GM23248 (cell line): ENCODE measurements around the gene CAMK4. TPM values are rescaled to one million over a fixed set of nuclear protein-coding genes. Genes with fewer than 3 reads are reported as not detected.

ENCODE experiments used
- DNase-seq: peaks from one replicate; pipeline ENCODE4 v3.0.0-alpha.2; 2015
- H2AFZ ChIP-seq: fragments of 200-600 bp; sonication (generic); 2 replicates; pipeline ENCODE4 v1.6.1; 2016; ENCODE audit warnings: antibody characterized with exemption
- H3F3A ChIP-seq: fragments of 200-600 bp; sonication (generic); 2 replicates; pipeline ENCODE4 v1.6.1; 2016; ENCODE audit warnings: mild to moderate bottlenecking, antibody characterized with exemption, mixed run types; ENCODE audit not compliant: insufficient read depth
- H3K27ac ChIP-seq: fragments of 200-600 bp; sonication (generic); 2 replicates; pipeline ENCODE4 v1.5.1; 2016; ENCODE audit warnings: mild to moderate bottlenecking
- H3K27me3 ChIP-seq: fragments of 200-600 bp; sonication (generic); replicated peaks from 2 replicates; pipeline ENCODE4 v1.6.1; 2016; ENCODE audit warnings: mild to moderate bottlenecking; ENCODE audit not compliant: insufficient read depth
- H3K36me3 ChIP-seq: fragments of 200-600 bp; sonication (generic); 2 replicates; pipeline ENCODE4 v1.6.1; 2016; ENCODE audit warnings: low read depth, mild to moderate bottlenecking
- H3K4me1 ChIP-seq: fragments of 200-600 bp; sonication (generic); 2 replicates; pipeline ENCODE4 v1.6.1; 2016; ENCODE audit warnings: mild to moderate bottlenecking; ENCODE audit not compliant: insufficient read depth
- H3K4me2 ChIP-seq: fragments of 200-600 bp; sonication (generic); one replicate; pipeline ENCODE4 v1.6.1; 2016; ENCODE audit warnings: mild to moderate bottlenecking; ENCODE audit not compliant: unreplicated experiment
- H3K4me3 ChIP-seq: fragments of 200-600 bp; sonication (generic); 2 replicates; pipeline ENCODE4 v1.5.1; 2016; ENCODE audit warnings: mild to moderate bottlenecking
- H3K79me2 ChIP-seq: fragments of 200-600 bp; sonication (generic); 2 replicates; pipeline ENCODE4 v1.6.1; 2016; ENCODE audit warnings: mild to moderate bottlenecking; ENCODE audit not compliant: insufficient read depth
- H3K9ac ChIP-seq: fragments of 200-600 bp; sonication (generic); 2 replicates; pipeline ENCODE4 v1.6.1; 2016; ENCODE audit warnings: mild to moderate bottlenecking
- H3K9me2 ChIP-seq: fragments of 200-600 bp; sonication (generic); 2 replicates; pipeline ENCODE4 v1.6.1; 2016; ENCODE audit warnings: mixed run types, mild to moderate bottlenecking, moderate library complexity; ENCODE audit not compliant: insufficient read depth
- H3K9me3 ChIP-seq: fragments of 200-600 bp; sonication (generic); one replicate; pipeline ENCODE4 v1.6.1; 2017; ENCODE audit warnings: low read depth
- H4K20me1 ChIP-seq: fragments of 200-600 bp; sonication (generic); 2 replicates; pipeline ENCODE4 v1.6.0; 2016; ENCODE audit not compliant: insufficient read depth
- EZH2 ChIP-seq: fragments of 200-600 bp; sonication (generic); IDR thresholded peaks from 2 replicates; pipeline ENCODE4 v1.6.1; 2018; ENCODE audit warnings: antibody characterized with exemption, mild to moderate bottlenecking; ENCODE audit not compliant: insufficient read depth, poor library complexity, severe bottlenecking
- EZH2phosphoT487 ChIP-seq: fragments of 200-600 bp; sonication (generic); IDR thresholded peaks from 2 replicates; pipeline ENCODE4 v1.6.1; 2018; ENCODE audit warnings: antibody characterized with exemption, moderate library complexity, mild to moderate bottlenecking, low read depth; ENCODE audit not compliant: insufficient read depth
- WGBS, 2 experiments: methylation state at CpG; one replicate each; pipeline ENCODE4 v1.1.6; 2015 to 2017; ENCODE audit warnings: low lambda C conversion rate in 2 of 2, low coverage in 1 of 2; ENCODE audit errors: missing lambda C conversion rate in 2 of 2; 5-methylcytosine and 5-hydroxymethylcytosine counted together
- in situ Hi-C: fragments of 300-500 bp; cut with MboI; formaldehyde crosslinking; loops from 2 replicates; pipeline ENCODE4 v1.15.0; 2020
- polyA plus RNA-seq: library from polyadenylated mRNA; unstranded; fragments of >200 nt; fragmentation: Nextera tagmentation; extraction: Ambion mirVana; gene quantifications from 2 replicates; pipeline ENCODE4 v1.2.1, GENCODE V29; 2016
- total RNA-seq: library from RNA; depleted of rRNA; stranded (reverse); fragments of >200 nt; shearing (Covaris generic); gene quantifications from 2 replicates; pipeline ENCODE4 v1.2.3, GENCODE V29; 2014

The CAMK4 gene
- total and polyA plus RNA-seq, 2 experiments from 2014 or later = 3.2 to 3.6 TPM

DNA sequence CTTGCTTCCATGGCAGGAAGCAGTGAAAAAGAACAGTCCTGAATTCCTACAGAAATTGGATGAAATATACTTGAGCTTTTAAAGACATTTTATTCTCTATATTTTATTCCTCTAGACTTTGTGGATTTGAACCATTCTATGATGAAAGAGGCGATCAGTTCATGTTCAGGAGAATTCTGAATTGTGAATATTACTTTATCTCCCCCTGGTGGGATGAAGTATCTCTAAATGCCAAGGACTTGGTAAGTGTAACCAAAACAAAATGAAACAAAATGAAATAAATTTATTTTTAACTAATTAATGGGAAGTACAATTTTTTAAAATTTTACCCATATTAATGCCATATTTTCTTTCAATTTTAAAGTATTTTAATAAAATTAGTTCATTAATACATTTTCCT, 254.1 kb downstream of the CAMK4 start:
- DNase-seq = peak; percentile 27
- Histone ChIP-seq H3K9me3 (no peaks in the 10 kb centered on the region), H3K36me3 (no peaks in the 10 kb centered on the region), H3K9me2 (no peaks in the 10 kb centered on the region), H3K4me1 (no peaks in the 10 kb centered on the region), H3F3A (no peaks in the 10 kb centered on the region), H3K27ac (no peak overlapping the region), H3K4me3 (no peak overlapping the region), H3K4me2 (no peak overlapping the region), H3K27me3 (no peaks in the 10 kb centered on the region), H4K20me1 (no peaks in the 10 kb centered on the region), H2AFZ (no peak overlapping the region), H3K79me2 (no peaks in the 10 kb centered on the region), H3K9ac (no peak overlapping the region)
- in situ Hi-C loops = no loop called here
- 68 to 79% methylated on average over 1 of the region's 1 CpG for WGBS, 2 experiments
- TF ChIP-seq EZH2 (no peak), EZH2phosphoT487 (no peak)

DNA sequence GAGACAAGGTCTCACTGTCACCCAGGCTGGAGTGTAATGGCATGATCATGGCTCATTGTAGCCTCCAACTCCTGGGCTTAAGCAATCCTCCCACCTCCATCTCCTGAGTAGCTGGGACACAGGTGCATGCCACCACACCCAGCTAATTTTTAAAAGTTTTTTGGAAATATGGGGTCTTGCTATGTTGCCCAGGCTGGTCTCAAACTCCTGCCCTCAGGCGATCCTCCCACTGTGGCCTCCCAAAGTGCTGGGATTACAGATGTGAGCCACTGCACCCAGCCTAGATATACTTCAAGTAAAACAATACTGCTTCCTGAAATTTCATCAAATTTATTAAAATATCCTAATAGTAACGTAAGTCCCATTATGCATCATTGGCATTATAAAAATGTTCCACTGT, 254.7 kb downstream of the CAMK4 start:
- 85 to 93% methylated on average over 2 of the region's 2 CpGs for WGBS, 2 experiments
- in situ Hi-C loops = no loop called here
- DNase-seq = no peak

GRCh38 chr5:111480346-111480745, 256.2 kb downstream of the CAMK4 start:
- Histone ChIP-seq H2AFZ (no peak overlapping the region), H3K9me3 (no peaks in the 10 kb centered on the region), H4K20me1 (no peaks in the 10 kb centered on the region), H3K4me1 (no peaks in the 10 kb centered on the region), H3K4me3 (no peak overlapping the region), H3K36me3 (no peaks in the 10 kb centered on the region), H3K27ac (no peak overlapping the region), H3K9me2 (no peaks in the 10 kb centered on the region), H3F3A (no peaks in the 10 kb centered on the region), H3K27me3 (no peaks in the 10 kb centered on the region), H3K79me2 (no peaks in the 10 kb centered on the region), H3K4me2 (no peak overlapping the region), H3K9ac (no peak overlapping the region)
- no peak for DNase-seq
- whole genome bisulfite sequencing, 2 experiments = 63 to 66% methylated on average over 4 of the region's 4 CpGs
- in situ Hi-C loops = no loop called here
- TF ChIP-seq EZH2phosphoT487 (no peak), EZH2 (no peak)

More for the DNA sequence above, 254.7 kb downstream of the CAMK4 start:
- Histone ChIP-seq H3K4me2 (no peak overlapping the region), H3K4me3 (no peak overlapping the region), H4K20me1 (no peaks in the 10 kb centered on the region), H3F3A (no peaks in the 10 kb centered on the region), H3K36me3 (no peaks in the 10 kb centered on the region), H3K4me1 (no peaks in the 10 kb centered on the region), H3K9me2 (no peaks in the 10 kb centered on the region), H2AFZ (no peak overlapping the region), H3K27me3 (no peaks in the 10 kb centered on the region), H3K9ac (no peak overlapping the region), H3K27ac (no peak overlapping the region), H3K79me2 (no peaks in the 10 kb centered on the region), H3K9me3 (no peaks in the 10 kb centered on the region)
- TF ChIP-seq EZH2phosphoT487 (no peak), EZH2 (no peak)

- 54 to 60% methylated on average over 2 of the region's 2 CpGs for WGBS, 2 experiments
- Histone ChIP-seq H3F3A (no peaks in the 10 kb centered on the region), H3K4me1 (0 out of 2 replicates have a peak, but pooled peaks cover 6% of the 10 kb centered on the region), H3K4me3 (no peak overlapping the region), H3K9me2 (no peaks in the 10 kb centered on the region), H3K4me2 (no peak overlapping the region), H3K79me2 (no peaks in the 10 kb centered on the region), H3K9me3 (no peaks in the 10 kb centered on the region), H3K9ac (0 out of 2 replicates have a peak overlapping the region, but pooled peaks have one; percentile 2), H3K36me3 (no peaks in the 10 kb centered on the region), H2AFZ (peak overlapping the region; percentile 50), H4K20me1 (no peaks in the 10 kb centered on the region), H3K27me3 (no peaks in the 10 kb centered on the region), H3K27ac (no peak overlapping the region)
- peak; percentile 12 for DNase-seq
- in situ Hi-C loops = no loop called here
- TF ChIP-seq EZH2 (no peak), EZH2phosphoT487 (no peak)
These were observed 261.9 kb downstream of the CAMK4 start for GRCh38 chr5:111486055-111486454.

- DNase-seq = no peak
- in situ Hi-C loops = no loop called here
- Histone ChIP-seq H3K4me1 (0 out of 2 replicates have a peak, but pooled peaks cover 6% of the 10 kb centered on the region), H3K27ac (no peak overlapping the region), H3K36me3 (no peaks in the 10 kb centered on the region), H3K4me3 (no peak overlapping the region), H3K9ac (no peak overlapping the region), H2AFZ (no peak overlapping the region), H3K4me2 (no peak overlapping the region), H3K9me3 (no peaks in the 10 kb centered on the region), H4K20me1 (no peaks in the 10 kb centered on the region), H3K79me2 (no peaks in the 10 kb centered on the region), H3K9me2 (no peaks in the 10 kb centered on the region), H3K27me3 (no peaks in the 10 kb centered on the region), H3F3A (no peaks in the 10 kb centered on the region)
- TF ChIP-seq EZH2 (no peak), EZH2phosphoT487 (no peak)
These were observed 262.7 kb downstream of the CAMK4 start for GRCh38 chr5:111486926-111487325.
